WTC11 (cell line): ENCODE results near the gene HMMR. TPM values are rescaled to one million over a fixed set of nuclear protein-coding genes. Genes with fewer than 3 reads are reported as not detected.

Source experiments
- ATF3 ChIP-seq: sonication (generic); formaldehyde crosslinking; conservative IDR thresholded peaks from 2 replicates; pipeline ENCODE4 v1.8.1; 2022; ENCODE audit warnings: mild to moderate bottlenecking, missing genetic modification reagents
- CDX4 ChIP-seq: fragments of 250-450 bp; sonication (Bioruptor Pico); IDR thresholded peaks from 2 replicates; pipeline ENCODE4 v1.9.0; 2021; ENCODE audit warnings: moderate library complexity, mild to moderate bottlenecking, inconsistent platforms, borderline replicate concordance
- E2F1 ChIP-seq: sonication (generic); formaldehyde crosslinking; IDR thresholded peaks from 2 replicates; pipeline ENCODE4 v1.8.0; 2022; ENCODE audit warnings: mild to moderate bottlenecking, missing genetic modification reagents
- EMX1 ChIP-seq: fragments of 250-450 bp; sonication (Bioruptor Pico); IDR thresholded peaks from 2 replicates; pipeline ENCODE4 v1.8.0; 2021; ENCODE audit warnings: mild to moderate bottlenecking
- ESRRA ChIP-seq: sonication (generic); formaldehyde crosslinking; IDR thresholded peaks from 2 replicates; pipeline ENCODE4 v1.8.1; 2022; ENCODE audit warnings: mild to moderate bottlenecking, missing genetic modification reagents, borderline replicate concordance
- GABPB1 ChIP-seq: sonication (generic); formaldehyde crosslinking; IDR thresholded peaks from 2 replicates; pipeline ENCODE4 v1.8.1; 2023; ENCODE audit warnings: mild to moderate bottlenecking, missing genetic modification reagents
- GRHL2 ChIP-seq: fragments of 250-450 bp; sonication (Bioruptor Pico); IDR thresholded peaks from 2 replicates; pipeline ENCODE4 v1.8.0; 2022; ENCODE audit warnings: mild to moderate bottlenecking, moderate library complexity; ENCODE audit not compliant: insufficient replicate concordance, severe bottlenecking
- JAZF1 ChIP-seq: fragments of 250-450 bp; sonication (Bioruptor Pico); IDR thresholded peaks from 2 replicates; pipeline ENCODE4 v1.9.0; 2021; ENCODE audit warnings: moderate library complexity, mild to moderate bottlenecking, inconsistent platforms
- JUN ChIP-seq: sonication (generic); formaldehyde crosslinking; IDR thresholded peaks from 2 replicates; pipeline ENCODE4 v1.8.0; 2023; ENCODE audit warnings: mild to moderate bottlenecking, missing genetic modification reagents
- KAT7 ChIP-seq: sonication (generic); formaldehyde crosslinking; IDR thresholded peaks from 2 replicates; pipeline ENCODE4 v1.8.1; 2023; ENCODE audit warnings: missing genetic modification reagents, mild to moderate bottlenecking, borderline replicate concordance
- MAX ChIP-seq: sonication (generic); formaldehyde crosslinking; IDR thresholded peaks from 2 replicates; pipeline ENCODE4 v1.8.0; 2022; ENCODE audit warnings: mild to moderate bottlenecking, missing genetic modification reagents
- NFYB ChIP-seq: sonication (generic); formaldehyde crosslinking; conservative IDR thresholded peaks from 2 replicates; pipeline ENCODE4 v1.8.0; 2022; ENCODE audit warnings: low read depth, missing genetic modification reagents
- NR3C1 ChIP-seq: sonication (generic); formaldehyde crosslinking; conservative IDR thresholded peaks from 2 replicates; pipeline ENCODE4 v1.8.1; 2023; ENCODE audit warnings: low read depth, mild to moderate bottlenecking, missing genetic modification reagents
- OVOL2 ChIP-seq: fragments of 250-450 bp; sonication (Bioruptor Pico); IDR thresholded peaks from 2 replicates; pipeline ENCODE4 v1.9.0; 2021; ENCODE audit warnings: mild to moderate bottlenecking, borderline replicate concordance
- SMAD3 ChIP-seq: sonication (generic); formaldehyde crosslinking; IDR thresholded peaks from 2 replicates; pipeline ENCODE4 v1.8.0; 2022; ENCODE audit warnings: missing genetic modification reagents, mild to moderate bottlenecking, borderline replicate concordance
- STAT6 ChIP-seq: sonication (generic); formaldehyde crosslinking; conservative IDR thresholded peaks from 2 replicates; pipeline ENCODE4 v1.8.1; 2023; ENCODE audit warnings: mild to moderate bottlenecking, low read depth, missing genetic modification reagents, moderate library complexity
- TEAD4 ChIP-seq: sonication (generic); formaldehyde crosslinking; IDR thresholded peaks from 2 replicates; pipeline ENCODE4 v1.8.0; 2022; ENCODE audit warnings: mild to moderate bottlenecking, missing genetic modification reagents
- USF1 ChIP-seq: sonication (generic); formaldehyde crosslinking; IDR thresholded peaks from 2 replicates; pipeline ENCODE4 v1.8.0; 2022; ENCODE audit warnings: mild to moderate bottlenecking, missing genetic modification reagents
- ZBTB43 ChIP-seq: sonication (generic); formaldehyde crosslinking; IDR thresholded peaks from 2 replicates; pipeline ENCODE4 v1.8.1; 2023; ENCODE audit warnings: mild to moderate bottlenecking, missing genetic modification reagents
- ZMAT4 ChIP-seq: fragments of 250-450 bp; sonication (Bioruptor Pico); IDR thresholded peaks from 2 replicates; pipeline ENCODE4 v1.9.0; 2021; ENCODE audit warnings: mild to moderate bottlenecking
- ZNF532 ChIP-seq: fragments of 250-450 bp; sonication (Bioruptor Pico); IDR thresholded peaks from 2 replicates; pipeline ENCODE4 v1.9.0; 2021; ENCODE audit warnings: mild to moderate bottlenecking, borderline replicate concordance
- ZSCAN18 ChIP-seq: fragments of 250-450 bp; sonication (Bioruptor Pico); IDR thresholded peaks from 2 replicates; pipeline ENCODE4 v2.1.2; 2022; ENCODE audit warnings: mild to moderate bottlenecking, moderate library complexity
- total RNA-seq: library from RNA; stranded (reverse); gene quantifications from 3 replicates; pipeline ENCODE4 v1.2.3, GENCODE V29; 2021

HMMR gene
- total RNA-seq, 1 experiment from 2014 or later: 78.5 TPM

GRCh38 chr5:163505368-163506094 is 45.1 kb downstream of the HMMR start, which contains the start of gene MAT2B (continued):
- peak; percentile 16; the same call in 1 of the 2 replicates for TF ChIP-seq GABPB1 (CRISPR knock-in tag)
- TF ChIP-seq ZBTB43 (CRISPR knock-in tag): no peak
- TF ChIP-seq ATF3 (CRISPR knock-in tag): no peak
- no peak for TF ChIP-seq USF1 (CRISPR knock-in tag)
- no peak for TF ChIP-seq SMAD3
- no peak for TF ChIP-seq STAT6
- TF ChIP-seq MAX: no peak; the same call in 1 of the 2 replicates
- TF ChIP-seq ESRRA: 0 out of 2 replicates have a peak, but pooled peaks have one; percentile 45
- no peak for TF ChIP-seq JUN
- TF ChIP-seq NR3C1 (CRISPR knock-in tag): no peak
- TF ChIP-seq ZNF532 (CRISPR knock-in tag): 0 out of 2 replicates have a peak, but pooled peaks have one; percentile 7
- TF ChIP-seq TEAD4 (CRISPR knock-in tag): no peak
- TF ChIP-seq CDX4 (CRISPR knock-in tag): no peak
- 0 out of 2 replicates have a peak, but pooled peaks have one; percentile 77 for TF ChIP-seq EMX1 (CRISPR knock-in tag)
- TF ChIP-seq E2F1 (CRISPR knock-in tag): peak; percentile 61; the same call in 1 of the 2 replicates
- TF ChIP-seq GRHL2 (CRISPR knock-in tag): no peak
- TF ChIP-seq KAT7: 0 out of 2 replicates have a peak, but pooled peaks have one; percentile 33
- TF ChIP-seq OVOL2: no peak
- no peak for TF ChIP-seq ZSCAN18
- no peak for TF ChIP-seq JAZF1
- TF ChIP-seq NFYB (CRISPR knock-in tag): peak; percentile 78
- TF ChIP-seq ZMAT4 (CRISPR knock-in tag): no peak
